IMR-90 (cell line): ENCODE measurements around the gene CFAP210. TPM values are rescaled to one million over a fixed set of nuclear protein-coding genes. Genes with fewer than 3 reads are reported as not detected.

ENCODE experiments used
- ATAC-seq: fragments of 200-7000 bp; cut with Tn5 transposase; 2 replicates; pipeline ENCODE4 v1.9.1; 2020; ENCODE audit warnings: low read depth, mild to moderate bottlenecking, moderate library complexity
- BruUV-seq: library from RNA; stranded (reverse); fragments of 400-500 nt; replicated peaks from 2 replicates; lab custom pipeline; 2021; lab: Mats Ljungman, UMichigan
- CTCF ChIA-PET: fragments of 300-600 bp; formaldehyde crosslinking; extraction: SDS; loops from one replicate; lab custom pipeline; 2021; ENCODE audit warnings: antibody characterized with exemption; lab: Yijun Ruan, JAX
- POLR2A ChIA-PET: fragments of 300-600 bp; sonication (Branson Sonifier 250); formaldehyde crosslinking; loops from one replicate; lab custom pipeline; 2022; ENCODE audit warnings: antibody characterized with exemption; ENCODE audit not compliant: unreplicated experiment; lab: Charles Lee
- DNase-seq: peaks from one replicate; pipeline ENCODE4 v3.0.0; 2013
- H2AFZ ChIP-seq: replicated peaks from 2 replicates; pipeline ENCODE3; 2013; ENCODE audit warnings: low read length, mild to moderate bottlenecking; ENCODE audit not compliant: poor library complexity
- H2AK5ac ChIP-seq: 2 replicates; pipeline ENCODE4 v1.6.1; 2013; ENCODE audit warnings: low read depth, low read length, inconsistent platforms
- H2AK9ac ChIP-seq: replicated peaks from 2 replicates; pipeline ENCODE3; 2013; ENCODE audit warnings: mild to moderate bottlenecking, low read depth, low read length, moderate library complexity; ENCODE audit not compliant: poor library complexity
- H2BK120ac ChIP-seq: 2 replicates; pipeline ENCODE4 v1.6.1; 2013; ENCODE audit warnings: low read depth, low read length, inconsistent platforms
- H2BK15ac ChIP-seq: 3 replicates; pipeline ENCODE4 v1.6.1; 2013; ENCODE audit warnings: low read depth, low read length, inconsistent platforms
- H2BK20ac ChIP-seq: 2 replicates; pipeline ENCODE4 v1.6.1; 2013; ENCODE audit warnings: low read depth, mild to moderate bottlenecking, inconsistent platforms, low read length, moderate library complexity
- H2BK5ac ChIP-seq: 2 replicates; pipeline ENCODE4 v1.6.1; 2013; ENCODE audit warnings: mild to moderate bottlenecking, low read depth, low read length, inconsistent platforms; ENCODE audit not compliant: poor library complexity, severe bottlenecking
- H3K14ac ChIP-seq: replicated peaks from 2 replicates; pipeline ENCODE4 v1.6.1; 2013; ENCODE audit warnings: low read depth, low read length, inconsistent platforms
- H3K18ac ChIP-seq: 2 replicates; pipeline ENCODE4 v1.6.1; 2013; ENCODE audit warnings: low read depth, low read length, control low read depth
- H3K23ac ChIP-seq: 2 replicates; pipeline ENCODE4 v1.6.1; 2013; ENCODE audit warnings: low read depth, low read length, inconsistent platforms
- H3K27ac ChIP-seq: 2 replicates; pipeline ENCODE4 v1.5.1; 2013; ENCODE audit warnings: mild to moderate bottlenecking, control low read depth, low read length; ENCODE audit not compliant: insufficient read depth
- H3K27me3 ChIP-seq: 2 replicates; pipeline ENCODE4 v1.6.1; 2013; ENCODE audit warnings: low read length; ENCODE audit not compliant: control insufficient read depth, insufficient read depth
- H3K36me3 ChIP-seq: 2 replicates; pipeline ENCODE4 v1.6.1; 2013; ENCODE audit warnings: low read length, mixed read lengths; ENCODE audit not compliant: control insufficient read depth, insufficient read depth
- H3K4ac ChIP-seq: 2 replicates; pipeline ENCODE4 v1.6.1; 2013; ENCODE audit warnings: low read depth, low read length, inconsistent platforms
- H3K4me1 ChIP-seq: 2 replicates; pipeline ENCODE4 v1.6.1; 2013; ENCODE audit warnings: low read length, mixed read lengths; ENCODE audit not compliant: control insufficient read depth, insufficient read depth
- H3K4me2 ChIP-seq: 2 replicates; pipeline ENCODE4 v1.6.1; 2013; ENCODE audit warnings: low read depth, mild to moderate bottlenecking, control low read depth, low read length, moderate library complexity
- H3K4me3 ChIP-seq: 2 replicates; pipeline ENCODE4 v1.5.1; 2013; ENCODE audit warnings: low read depth, mild to moderate bottlenecking, control low read depth, low read length, moderate library complexity; ENCODE audit not compliant: insufficient read depth
- H3K56ac ChIP-seq: 2 replicates; pipeline ENCODE4 v1.6.1; 2013; ENCODE audit warnings: low read length, inconsistent platforms; ENCODE audit not compliant: insufficient read depth; ENCODE audit errors: extremely low read depth
- H3K79me1 ChIP-seq, 2 experiments: 2 replicates each; pipeline ENCODE4 v1.6.1; 2013; ENCODE audit warnings: low read length in 2 of 2, inconsistent platforms in 1 of 2, low read depth in 1 of 2
- H3K9ac ChIP-seq: 2 replicates; pipeline ENCODE4 v1.6.1; 2013; ENCODE audit warnings: low read depth, low read length, control low read depth
- H3K9me1 ChIP-seq: 2 replicates; pipeline ENCODE4 v1.6.1; 2013; ENCODE audit warnings: low read length, inconsistent platforms; ENCODE audit not compliant: insufficient read depth
- H3K9me3 ChIP-seq: 2 replicates; pipeline ENCODE4 v1.6.1; 2013; ENCODE audit warnings: low read length; ENCODE audit not compliant: control insufficient read depth, insufficient read depth
- H4K20me1 ChIP-seq: 2 replicates; pipeline ENCODE4 v1.6.1; 2013; ENCODE audit warnings: low read length, inconsistent platforms; ENCODE audit not compliant: insufficient read depth
- H4K5ac ChIP-seq: 2 replicates; pipeline ENCODE4 v1.6.1; 2013; ENCODE audit warnings: mild to moderate bottlenecking, low read depth, low read length, control low read depth
- H4K8ac ChIP-seq, 2 experiments: 2 replicates each; pipeline ENCODE4 v1.6.1; 2013; ENCODE audit warnings: low read depth in 2 of 2, low read length in 2 of 2, control low read depth in 1 of 2, inconsistent platforms in 1 of 2
- H4K91ac ChIP-seq: 2 replicates; pipeline ENCODE4 v1.6.1; 2013; ENCODE audit warnings: low read depth, low read length, inconsistent platforms; ENCODE audit not compliant: insufficient read depth
- BHLHE40 ChIP-seq: fragments of 150-350 bp; IDR thresholded peaks from 2 replicates; pipeline ENCODE4 v1.6.1; 2016; ENCODE audit warnings: mild to moderate bottlenecking, low read depth, low read length
- CEBPB ChIP-seq: IDR thresholded peaks from 2 replicates; pipeline ENCODE4 v1.6.1; 2012; ENCODE audit warnings: low read depth, low read length, improper control_type of control experiment
- CHD1 ChIP-seq: IDR thresholded peaks from 2 replicates; pipeline ENCODE4 v1.6.1; 2012; ENCODE audit warnings: low read depth, low read length, improper control_type of control experiment
- CTCF ChIP-seq: conservative IDR thresholded peaks from 2 replicates; pipeline ENCODE4 v1.5.1; 2012; ENCODE audit warnings: mild to moderate bottlenecking, low read depth, low read length, improper control_type of control experiment
- FOS ChIP-seq: fragments of 150-350 bp; IDR thresholded peaks from 2 replicates; pipeline ENCODE4 v1.6.1; 2016; ENCODE audit warnings: low read depth, low read length
- MAFK ChIP-seq: IDR thresholded peaks from 2 replicates; pipeline ENCODE4 v1.6.1; 2012; ENCODE audit warnings: low read depth, low read length, improper control_type of control experiment
- MAZ ChIP-seq: IDR thresholded peaks from 2 replicates; pipeline ENCODE4 v1.6.1; 2012; ENCODE audit warnings: low read depth, mild to moderate bottlenecking, low read length, improper control_type of control experiment, moderate library complexity, borderline replicate concordance
- MXI1 ChIP-seq: IDR thresholded peaks from 2 replicates; pipeline ENCODE4 v1.6.1; 2012; ENCODE audit warnings: low read depth, mild to moderate bottlenecking, low read length, moderate library complexity, borderline replicate concordance
- NFE2L2 ChIP-seq: fragments of 150-350 bp; IDR thresholded peaks from 2 replicates; pipeline ENCODE4 v1.6.1; 2016; ENCODE audit warnings: low read depth, mild to moderate bottlenecking, low read length
- POLR2A ChIP-seq: IDR thresholded peaks from 2 replicates; pipeline ENCODE4 v1.6.1; 2012; ENCODE audit warnings: mild to moderate bottlenecking, low read depth, low read length
- RAD21 ChIP-seq: IDR thresholded peaks from 2 replicates; pipeline ENCODE4 v1.6.1; 2012; ENCODE audit warnings: low read length, improper control_type of control experiment
- RCOR1 ChIP-seq: IDR thresholded peaks from 2 replicates; pipeline ENCODE4 v1.6.1; 2012; ENCODE audit warnings: mild to moderate bottlenecking, low read length, improper control_type of control experiment; ENCODE audit not compliant: insufficient replicate concordance
- RFX5 ChIP-seq: IDR thresholded peaks from 2 replicates; pipeline ENCODE4 v1.8.0; 2012; ENCODE audit warnings: low read depth, mild to moderate bottlenecking, low read length, moderate library complexity
- SMC3 ChIP-seq: fragments of 150-350 bp; IDR thresholded peaks from 2 replicates; pipeline ENCODE4 v1.6.1; 2016; ENCODE audit warnings: low read depth, mild to moderate bottlenecking, antibody characterized with exemption, low read length, moderate library complexity
- USF2 ChIP-seq: fragments of 150-350 bp; IDR thresholded peaks from 2 replicates; pipeline ENCODE4 v1.6.1; 2017; ENCODE audit warnings: mild to moderate bottlenecking, antibody characterized with exemption, low read length, low read depth
- WGBS, 2 experiments: methylation state at CpG; one replicate each; pipeline versions ENCODE4 v1.1.5 to v1.1.7; 2013; ENCODE audit warnings: missing lambda C conversion rate in 2 of 2; ENCODE audit not compliant: insufficient read length in 1 of 2; ENCODE audit errors: extremely low coverage in 2 of 2; 5-methylcytosine and 5-hydroxymethylcytosine counted together
- dilution Hi-C: fragments of 300-500 bp; cut with HindIII; formaldehyde crosslinking; loops from one replicate; pipeline ENCODE4 v1.14.3; 2018; ENCODE audit warnings: low sequenced_read_pairs; ENCODE audit not compliant: unreplicated experiment
- in situ Hi-C: fragments of 300-500 bp; cut with MboI; formaldehyde crosslinking; loops from 3 replicates; pipeline ENCODE4 v1.14.3; 2019; ENCODE audit warnings: low sequenced_read_pairs, inconsistent platforms, mixed read lengths
- intact Hi-C: fragments of 100-400 bp; cut with micrococcal nuclease; formaldehyde crosslinking; loops from 2 replicates; pipeline ENCODE4 v1.10.0; 2022
- polyA plus RNA-seq, 3 experiments: library from polyadenylated mRNA; depleted of rRNA; stranded (reverse); fragments of >200 nt; gene quantifications; 2 replicates each; pipeline ENCODE4 v1.2.3, GENCODE V29; 2012; ENCODE audit warnings: low replicate concordance in 1 of 3
- total RNA-seq: library from RNA; depleted of rRNA; stranded (reverse); fragments of >200 nt; gene quantifications from 2 replicates; pipeline ENCODE4 v1.2.3, GENCODE V29; 2012
- TF ChIP-seq, protein P1 (sequence below): fragments of 150-350 bp; IDR thresholded peaks from 2 replicates; pipeline ENCODE4 v1.6.1; 2016; ENCODE audit warnings: low read depth, mild to moderate bottlenecking, low read length, moderate library complexity, borderline replicate concordance

Gene CFAP210
- total and polyA plus RNA-seq, 2 of the 4 experiments (the other 2 are of a cell fraction) = not detected

DNA sequence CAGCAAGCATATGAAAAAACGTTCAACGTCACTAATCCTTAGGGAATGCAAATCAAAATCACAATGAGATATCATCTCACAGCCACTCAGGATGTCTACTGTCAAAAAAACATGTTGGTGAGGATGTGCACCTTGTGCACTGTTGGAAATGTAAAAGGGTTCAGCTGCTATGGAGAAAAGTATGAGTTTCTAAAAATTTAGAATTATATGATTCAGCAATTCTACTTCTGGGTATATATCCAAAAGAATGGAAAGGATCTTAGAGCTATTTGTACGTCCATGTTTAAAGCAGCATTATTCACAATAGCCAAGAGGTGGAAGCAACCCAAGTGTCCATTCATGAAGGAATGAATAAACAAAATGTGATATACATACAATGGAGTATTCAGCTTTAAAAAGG is 50.0 kb downstream of the CFAP210 start:
- no peak overlapping the region for H4K91ac ChIP-seq
- no peak for TF ChIP-seq RCOR1
- TF ChIP-seq MXI1 = no peak
- TF ChIP-seq POLR2A = no peak
- TF ChIP-seq USF2 = no peak
- no peak for TF ChIP-seq CEBPB
- no peak for TF ChIP-seq CTCF
- no peak for TF ChIP-seq FOS
- TF ChIP-seq MAFK = no peak
- TF ChIP-seq CHD1 = no peak
- no peak for TF ChIP-seq SMC3
- no peak for TF ChIP-seq NFE2L2
- TF ChIP-seq RFX5 = no peak
- TF ChIP-seq MAZ = no peak
- TF ChIP-seq, protein P1, sequence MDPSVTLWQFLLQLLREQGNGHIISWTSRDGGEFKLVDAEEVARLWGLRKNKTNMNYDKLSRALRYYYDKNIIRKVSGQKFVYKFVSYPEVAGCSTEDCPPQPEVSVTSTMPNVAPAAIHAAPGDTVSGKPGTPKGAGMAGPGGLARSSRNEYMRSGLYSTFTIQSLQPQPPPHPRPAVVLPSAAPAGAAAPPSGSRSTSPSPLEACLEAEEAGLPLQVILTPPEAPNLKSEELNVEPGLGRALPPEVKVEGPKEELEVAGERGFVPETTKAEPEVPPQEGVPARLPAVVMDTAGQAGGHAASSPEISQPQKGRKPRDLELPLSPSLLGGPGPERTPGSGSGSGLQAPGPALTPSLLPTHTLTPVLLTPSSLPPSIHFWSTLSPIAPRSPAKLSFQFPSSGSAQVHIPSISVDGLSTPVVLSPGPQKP = no peak
- TF ChIP-seq BHLHE40 = no peak
- no peak for TF ChIP-seq RAD21
- no peak overlapping the region for H2BK120ac ChIP-seq
- no peak overlapping the region for H3K4me3 ChIP-seq
- POLR2A ChIA-PET = no interaction called here
- no peak overlapping the region for H2BK5ac ChIP-seq
- H2BK20ac ChIP-seq = no peak overlapping the region
- H2AK5ac ChIP-seq = no peak overlapping the region
- no peak overlapping the region for H3K23ac ChIP-seq
- no peaks in the 10 kb centered on the region for H3K9me3 ChIP-seq
- no peak overlapping the region for H4K5ac ChIP-seq
- H2AFZ ChIP-seq = no peak overlapping the region
- no peak overlapping the region for H3K4me2 ChIP-seq
- H4K8ac ChIP-seq = no peak overlapping the region
- H3K4ac ChIP-seq = no peak overlapping the region
- dilution Hi-C loops (no loop called here), in situ Hi-C loops (no loop called here), intact Hi-C loops (no loop called here)
- no CpG with 5 or more reads among the region's 3 CpGs for WGBS, 2 experiments
- H3K9me1 ChIP-seq = no peaks in the 10 kb centered on the region
- H3K14ac ChIP-seq = no peak overlapping the region
- H3K4me1 ChIP-seq = no peaks in the 10 kb centered on the region
- DNase-seq = no peak
- no peaks in the 10 kb centered on the region for H4K20me1 ChIP-seq
- H3K9ac ChIP-seq = no peak overlapping the region
- H2AK9ac ChIP-seq = no peak overlapping the region
- no peak overlapping the region for H3K18ac ChIP-seq
- no TSS peak for BruUV-seq
- CTCF ChIA-PET = no interaction called here
- ATAC-seq = no peak
- H3K56ac ChIP-seq = no peak overlapping the region
- H3K27me3 ChIP-seq = no peaks in the 10 kb centered on the region
- no peak overlapping the region for H3K27ac ChIP-seq
- H2BK15ac ChIP-seq = no peak overlapping the region
- H3K79me1 ChIP-seq = no peaks in the 10 kb centered on the region
- no peaks in the 10 kb centered on the region for H3K36me3 ChIP-seq
